Kidney epithelial cell (primary cell): ENCODE results near the gene KCNJ18. TPM values are rescaled to one million over a fixed set of nuclear protein-coding genes. Genes with fewer than 3 reads are reported as not detected.
"Not testable (repeated sequence)": the region's sequence is repeated elsewhere in the genome, so short reads cannot be mapped to it uniquely, and the experiment has no call there.

ENCODE experiments used
- DNase-seq: peaks from one replicate; pipeline ENCODE4 v3.0.0-alpha.2; 2010; ENCODE audit warnings: low read depth
- H3K27me3 ChIP-seq: 2 replicates; pipeline ENCODE4 v1.6.0; 2011; ENCODE audit warnings: low read length; ENCODE audit not compliant: control insufficient read depth, insufficient read depth
- H3K36me3 ChIP-seq: 2 replicates; pipeline ENCODE4 v1.5.1; 2011; ENCODE audit warnings: low read length; ENCODE audit not compliant: control insufficient read depth, insufficient read depth
- H3K4me3 ChIP-seq: 2 replicates; pipeline ENCODE4 v1.5.1; 2011; ENCODE audit warnings: low read depth, mild to moderate bottlenecking, control low read depth, low read length
- total RNA-seq: library from RNA; depleted of rRNA; stranded (reverse); fragments of >200 nt; gene quantifications from 2 replicates; pipeline ENCODE4 v1.2.3, GENCODE V29; 2015
- TF ChIP-seq, protein P1 (sequence below): IDR thresholded peaks from 2 replicates; pipeline ENCODE4 v1.5.1; 2011; ENCODE audit warnings: mild to moderate bottlenecking, moderate library complexity, low read length, control low read depth, inconsistent platforms; ENCODE audit not compliant: insufficient read depth, poor library complexity, severe bottlenecking

Gene KCNJ18
- total RNA-seq, 1 donor from 2014 or later = not detected

- not testable (repeated sequence) for H3K4me3 ChIP-seq
Measured at GRCh38 chr17:21724216-21725006, 32.1 kb downstream of the KCNJ18 start.

DNA sequence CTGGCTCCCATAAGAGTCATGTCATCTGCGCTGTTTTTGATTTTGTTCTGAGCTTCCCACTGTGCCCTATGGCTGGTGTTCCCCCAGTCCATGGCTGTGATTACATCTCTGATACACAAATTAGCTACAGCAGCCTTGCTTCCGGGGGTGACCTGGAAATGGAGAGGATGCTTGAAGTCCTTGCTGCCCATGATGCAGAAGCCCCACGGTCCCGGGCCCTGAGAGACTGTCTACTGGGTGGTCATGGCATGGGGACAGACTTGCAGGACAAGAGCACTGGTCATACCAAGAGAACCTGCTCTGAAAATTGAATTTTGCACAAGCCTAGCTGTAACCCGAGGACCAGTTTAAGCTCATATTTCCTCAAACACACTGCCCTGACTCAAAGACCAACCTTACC lies 38.8 kb downstream of the KCNJ18 start:
- H3K36me3 ChIP-seq, DNase-seq, H3K4me3 ChIP-seq, H3K27me3 ChIP-seq: not testable (repeated sequence)

More at GRCh38 chr17:21724216-21725006, 32.1 kb downstream of the KCNJ18 start:
- not testable (repeated sequence) for H3K27me3 ChIP-seq, H3K36me3 ChIP-seq, DNase-seq

- H3K36me3 ChIP-seq, DNase-seq, H3K27me3 ChIP-seq, H3K4me3 ChIP-seq: not testable (repeated sequence)
Measured at GRCh38 chr17:21733931-21734330, 41.6 kb downstream of the KCNJ18 start.

GRCh38 chr17:21735814-21736213 lies 43.5 kb downstream of the KCNJ18 start:
- H3K27me3 ChIP-seq, DNase-seq, H3K4me3 ChIP-seq: not testable (repeated sequence)

DNA sequence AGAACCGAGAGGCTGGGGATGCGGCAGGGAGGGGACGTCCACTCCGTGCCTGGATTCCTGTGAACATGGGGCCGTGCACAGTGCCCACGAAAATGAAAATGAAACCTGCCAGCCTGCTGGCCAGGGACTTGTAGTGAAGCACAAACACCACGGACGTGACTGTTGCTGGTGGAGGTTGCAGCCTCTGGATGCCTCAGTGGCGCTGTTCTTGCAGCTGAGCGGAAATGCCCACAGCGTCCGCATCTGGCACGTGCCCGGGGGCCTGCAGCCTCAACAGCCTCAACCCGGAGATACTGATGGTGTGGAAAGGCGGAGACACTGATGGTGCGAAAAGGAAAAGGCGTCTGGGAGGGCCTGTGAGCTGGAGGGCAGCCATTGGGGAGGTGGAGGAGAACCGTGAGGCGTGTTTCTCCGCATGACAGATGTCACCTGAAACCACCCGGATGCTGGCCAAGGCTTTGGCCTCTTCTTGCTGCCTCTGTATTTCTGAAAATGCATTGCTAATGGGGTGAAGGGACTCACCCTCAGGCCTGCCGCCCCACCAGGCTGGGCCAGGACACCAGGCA lies 44.8 kb downstream of the KCNJ18 start:
- not testable (repeated sequence) for H3K4me3 ChIP-seq, DNase-seq, H3K36me3 ChIP-seq, H3K27me3 ChIP-seq

More at GRCh38 chr17:21735814-21736213, 43.5 kb downstream of the KCNJ18 start:
- not testable (repeated sequence) for H3K36me3 ChIP-seq

- not testable (repeated sequence) for H3K27me3 ChIP-seq, H3K36me3 ChIP-seq, DNase-seq, H3K4me3 ChIP-seq
Measured at GRCh38 chr17:21738241-21738640, 45.9 kb downstream of the KCNJ18 start.

- not testable (repeated sequence) for H3K27me3 ChIP-seq, H3K4me3 ChIP-seq, H3K36me3 ChIP-seq, DNase-seq
Measured at GRCh38 chr17:21738877-21739474, 46.7 kb downstream of the KCNJ18 start.

DNA sequence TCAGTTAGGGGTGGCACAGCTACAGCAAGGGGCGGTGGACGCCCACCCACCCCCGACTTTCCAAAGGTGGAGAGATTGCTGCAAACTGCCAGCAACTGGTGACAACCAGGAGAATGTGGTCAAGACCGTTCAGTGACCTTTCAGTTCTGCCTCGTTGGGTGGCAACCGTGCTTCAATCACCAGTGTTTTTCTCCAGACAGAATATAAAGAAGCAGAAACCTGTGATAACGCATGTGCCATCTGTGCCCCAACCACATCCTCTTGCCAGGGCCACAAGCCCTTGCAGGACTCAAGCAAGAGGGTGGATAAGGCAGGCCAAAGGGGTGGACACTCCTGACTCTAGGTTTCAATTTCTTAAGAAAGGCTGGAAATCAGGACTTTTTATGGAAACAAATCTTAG lies 47.2 kb downstream of the KCNJ18 start:
- not testable (repeated sequence) for H3K27me3 ChIP-seq, H3K4me3 ChIP-seq, DNase-seq, H3K36me3 ChIP-seq

- H3K27me3 ChIP-seq, H3K36me3 ChIP-seq, H3K4me3 ChIP-seq, DNase-seq: not testable (repeated sequence)
Measured at GRCh38 chr17:21740836-21741235, 48.5 kb downstream of the KCNJ18 start.

DNA sequence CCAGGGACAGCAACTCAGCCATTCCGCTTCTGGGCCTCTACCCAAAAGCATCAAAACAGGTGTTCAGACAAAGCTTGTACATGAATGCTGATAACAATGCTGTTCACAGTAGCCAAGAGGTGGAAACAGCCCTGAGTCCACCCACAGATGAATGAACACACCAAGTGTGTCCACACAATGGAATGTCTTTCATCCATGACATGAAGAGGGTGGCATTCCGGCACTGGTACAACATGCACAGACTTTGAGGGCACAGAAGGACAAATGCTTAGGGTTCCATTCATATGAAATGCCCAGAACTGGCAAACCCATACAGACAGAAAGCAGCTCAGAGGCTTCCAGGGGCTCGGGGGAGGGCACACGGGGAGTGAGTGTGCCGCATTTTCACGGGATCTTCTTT lies 49.2 kb downstream of the KCNJ18 start:
- H3K27me3 ChIP-seq, H3K36me3 ChIP-seq, H3K4me3 ChIP-seq, DNase-seq: not testable (repeated sequence)

- TF ChIP-seq, protein P1, sequence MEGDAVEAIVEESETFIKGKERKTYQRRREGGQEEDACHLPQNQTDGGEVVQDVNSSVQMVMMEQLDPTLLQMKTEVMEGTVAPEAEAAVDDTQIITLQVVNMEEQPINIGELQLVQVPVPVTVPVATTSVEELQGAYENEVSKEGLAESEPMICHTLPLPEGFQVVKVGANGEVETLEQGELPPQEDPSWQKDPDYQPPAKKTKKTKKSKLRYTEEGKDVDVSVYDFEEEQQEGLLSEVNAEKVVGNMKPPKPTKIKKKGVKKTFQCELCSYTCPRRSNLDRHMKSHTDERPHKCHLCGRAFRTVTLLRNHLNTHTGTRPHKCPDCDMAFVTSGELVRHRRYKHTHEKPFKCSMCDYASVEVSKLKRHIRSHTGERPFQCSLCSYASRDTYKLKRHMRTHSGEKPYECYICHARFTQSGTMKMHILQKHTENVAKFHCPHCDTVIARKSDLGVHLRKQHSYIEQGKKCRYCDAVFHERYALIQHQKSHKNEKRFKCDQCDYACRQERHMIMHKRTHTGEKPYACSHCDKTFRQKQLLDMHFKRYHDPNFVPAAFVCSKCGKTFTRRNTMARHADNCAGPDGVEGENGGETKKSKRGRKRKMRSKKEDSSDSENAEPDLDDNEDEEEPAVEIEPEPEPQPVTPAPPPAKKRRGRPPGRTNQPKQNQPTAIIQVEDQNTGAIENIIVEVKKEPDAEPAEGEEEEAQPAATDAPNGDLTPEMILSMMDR = no peak
- no peak for DNase-seq
- Histone ChIP-seq H3K4me3 (no peak overlapping the region), H3K27me3 (no peaks in the 10 kb centered on the region), H3K36me3 (no peaks in the 10 kb centered on the region)
Measured at GRCh38 chr17:21742326-21742725, 50.0 kb downstream of the KCNJ18 start.

DNA sequence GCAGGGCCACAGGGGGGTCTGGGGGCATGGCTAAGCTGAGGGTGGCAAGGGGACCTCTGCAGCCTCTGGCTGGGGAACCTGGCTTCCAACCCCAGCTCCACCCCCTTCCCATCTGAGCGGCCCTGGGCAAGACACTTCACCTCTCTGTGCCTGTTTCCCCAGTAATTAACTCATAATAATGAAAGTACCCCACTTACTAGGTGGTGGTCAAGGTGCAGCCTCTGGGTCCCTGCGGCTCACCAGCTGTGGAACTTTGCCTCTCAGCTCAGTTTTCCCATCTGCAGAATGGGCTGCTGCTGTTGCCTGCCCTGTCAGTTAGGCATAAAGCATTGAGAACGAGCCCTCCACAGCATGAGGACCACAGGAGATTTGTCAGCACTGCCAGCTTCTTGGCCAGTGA lies 51.8 kb downstream of the KCNJ18 start:
- H3K36me3 ChIP-seq, H3K4me3 ChIP-seq, DNase-seq: not testable (repeated sequence)

DNA sequence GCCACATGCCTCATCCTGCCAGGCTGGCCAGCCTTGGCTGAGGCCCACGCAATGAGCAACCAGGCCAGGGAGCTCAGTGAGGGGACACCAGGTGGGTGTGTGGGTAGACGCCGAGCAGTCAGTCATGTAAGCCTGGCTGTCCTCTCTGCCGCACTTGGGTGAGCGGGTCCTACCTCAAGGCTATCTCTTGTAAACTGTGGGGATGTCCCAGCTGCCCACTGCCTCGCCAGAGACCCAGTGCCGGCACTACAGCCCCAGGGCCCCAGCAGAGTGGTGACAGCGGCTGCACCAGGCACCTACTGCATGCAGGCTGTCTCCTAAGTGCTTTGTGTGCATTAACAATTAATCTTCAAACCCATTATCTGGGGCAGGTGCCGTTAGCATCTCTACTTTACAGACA lies 52.3 kb downstream of the KCNJ18 start:
- H3K36me3 ChIP-seq, DNase-seq, H3K4me3 ChIP-seq, H3K27me3 ChIP-seq: not testable (repeated sequence)

More for the DNA sequence above, 51.8 kb downstream of the KCNJ18 start:
- H3K27me3 ChIP-seq = not testable (repeated sequence)
